Measurements from ENCODE around the gene ZNF292.

DNA sequence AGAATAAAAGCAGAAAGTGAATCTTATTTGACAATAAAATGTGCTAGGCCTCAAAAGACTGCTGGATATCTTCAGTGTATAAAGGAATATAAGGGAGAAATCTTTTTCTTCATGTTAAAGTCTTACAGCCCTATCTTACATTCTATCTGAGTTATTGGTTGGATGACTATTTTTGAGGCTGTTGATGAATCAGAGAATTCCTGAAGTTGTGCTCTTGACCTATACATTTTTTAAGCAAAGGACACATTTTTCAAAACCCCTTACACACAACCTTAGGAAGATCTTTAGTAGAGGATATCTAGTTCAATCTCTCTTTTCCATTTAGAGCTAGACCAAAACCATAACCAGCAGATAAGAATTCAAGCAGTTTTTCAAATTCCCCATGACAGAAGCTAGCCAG, 49.5 kb upstream of the ZNF292 start:
- TF ChIP-seq, protein P1, sequence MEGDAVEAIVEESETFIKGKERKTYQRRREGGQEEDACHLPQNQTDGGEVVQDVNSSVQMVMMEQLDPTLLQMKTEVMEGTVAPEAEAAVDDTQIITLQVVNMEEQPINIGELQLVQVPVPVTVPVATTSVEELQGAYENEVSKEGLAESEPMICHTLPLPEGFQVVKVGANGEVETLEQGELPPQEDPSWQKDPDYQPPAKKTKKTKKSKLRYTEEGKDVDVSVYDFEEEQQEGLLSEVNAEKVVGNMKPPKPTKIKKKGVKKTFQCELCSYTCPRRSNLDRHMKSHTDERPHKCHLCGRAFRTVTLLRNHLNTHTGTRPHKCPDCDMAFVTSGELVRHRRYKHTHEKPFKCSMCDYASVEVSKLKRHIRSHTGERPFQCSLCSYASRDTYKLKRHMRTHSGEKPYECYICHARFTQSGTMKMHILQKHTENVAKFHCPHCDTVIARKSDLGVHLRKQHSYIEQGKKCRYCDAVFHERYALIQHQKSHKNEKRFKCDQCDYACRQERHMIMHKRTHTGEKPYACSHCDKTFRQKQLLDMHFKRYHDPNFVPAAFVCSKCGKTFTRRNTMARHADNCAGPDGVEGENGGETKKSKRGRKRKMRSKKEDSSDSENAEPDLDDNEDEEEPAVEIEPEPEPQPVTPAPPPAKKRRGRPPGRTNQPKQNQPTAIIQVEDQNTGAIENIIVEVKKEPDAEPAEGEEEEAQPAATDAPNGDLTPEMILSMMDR (IDR thresholded peaks at IDR 0.05) = no peak
- TF ChIP-seq POLR2A (IDR thresholded peaks at IDR 0.05) = no peak
